Measurements from ENCODE around the gene DNAJC2. TPM values are rescaled to one million over a fixed set of nuclear protein-coding genes. Genes with fewer than 3 reads are reported as not detected.
A peak's percentile ranks its signal among the peaks of the same experiment; 100 is the strongest.

Gene DNAJC2
- total RNA-seq, result 10 to 100 TPM; 50.0 to 56.2 TPM

GRCh38 chr7:103344453-103345149, at the start of gene DNAJC2:
Gene DNAJC2 (minus strand): TSS chr7:103344767. CDS start chr7:103344622, 145 bp downstream.
- H3K9me3 Mint-ChIP-seq (ENCODE audit: low read depth), result no peaks in the 10 kb centered on the region
- intact Hi-C loops (cut with DNase I, micrococcal nuclease), result loop anchor here (1.0 to 10.0 kb wide), 7 partner anchors 19 to 1670 kb away; partner anchors contain the start of genes ARMC10 (in 1 of the 2), FAM185A (in 1 of the 2) and KMT2E (in 1 of the 2)
- peaks cover 60% of the 10 kb centered on the region for H3K4me1 Mint-ChIP-seq
- peak within 1 kb of the TSS; percentile 92 for H3K4me3 Mint-ChIP-seq
- ATAC-seq, result peak; percentile 79
- peak; percentile 91 for DNase-seq
- ChIA-PET POLR2A (no interaction called here), CTCF (interaction anchor here (1.8 kb wide), 1 partner anchor 30 kb away, joined by 6 read pairs; no protein-coding TSS in a partner anchor)
- H3K27ac Mint-ChIP-seq, result peak within 1 kb of the TSS; percentile 99
- no peaks in the 10 kb centered on the region for H3K27me3 Mint-ChIP-seq
- H3K36me3 Mint-ChIP-seq (ENCODE audit: low read depth), result peaks cover 39% of the 10 kb centered on the region

GRCh38 chr7:103391976-103392375, 47.4 kb upstream of the DNAJC2 start:
- Mint-ChIP-seq H3K9me3 (ENCODE audit: low read depth) (no peaks in the 10 kb centered on the region), H3K4me1 (no peaks in the 10 kb centered on the region), H3K36me3 (ENCODE audit: low read depth) (no peaks in the 10 kb centered on the region), H3K4me3 (no peak overlapping the region), H3K27me3 (peaks cover 10% of the 10 kb centered on the region), H3K27ac (no peak overlapping the region)
- ATAC-seq (no peak), DNase-seq (no peak)
- POLR2A ChIA-PET, result no interaction called here
- intact Hi-C loops (cut with DNase I, micrococcal nuclease), result no loop called here
- CTCF ChIA-PET, result interaction anchor here (0.8 kb wide), 1 partner anchor 17 kb away, joined by 3 read pairs; no protein-coding TSS in a partner anchor

- DNase-seq (no peak), ATAC-seq (no peak)
- no peaks in the 10 kb centered on the region for H3K36me3 Mint-ChIP-seq (ENCODE audit: low read depth)
- intact Hi-C loops (cut with DNase I, micrococcal nuclease), result no loop called here
- H3K4me3 Mint-ChIP-seq, result no peak overlapping the region
- ChIA-PET CTCF (interaction anchor here (0.8 kb wide), 1 partner anchor 18 kb away, joined by 3 read pairs; no protein-coding TSS in a partner anchor), POLR2A (no interaction called here)
- no peaks in the 10 kb centered on the region for H3K4me1 Mint-ChIP-seq
- no peaks in the 10 kb centered on the region for H3K9me3 Mint-ChIP-seq (ENCODE audit: low read depth)
- H3K27ac Mint-ChIP-seq, result no peak overlapping the region
- peaks cover 7% of the 10 kb centered on the region for H3K27me3 Mint-ChIP-seq
Measured at GRCh38 chr7:103391150-103391549, 46.6 kb upstream of the DNAJC2 start.

GRCh38 chr7:103389263-103389662, 44.7 kb upstream of the DNAJC2 start:
- ChIA-PET CTCF (no interaction called here), POLR2A (no interaction called here)
- Mint-ChIP-seq H3K36me3 (ENCODE audit: low read depth) (no peaks in the 10 kb centered on the region), H3K27ac (no peak overlapping the region), H3K4me3 (no peak overlapping the region), H3K27me3 (peaks cover 9% of the 10 kb centered on the region), H3K9me3 (ENCODE audit: low read depth) (no peaks in the 10 kb centered on the region), H3K4me1 (no peaks in the 10 kb centered on the region)
- ATAC-seq (no peak), DNase-seq (no peak)
- intact Hi-C loops (cut with DNase I, micrococcal nuclease), result no loop called here

- Mint-ChIP-seq H3K27ac (no peak overlapping the region), H3K9me3 (ENCODE audit: low read depth) (no peaks in the 10 kb centered on the region), H3K4me1 (no peaks in the 10 kb centered on the region), H3K27me3 (peaks cover 9% of the 10 kb centered on the region), H3K36me3 (ENCODE audit: low read depth) (no peaks in the 10 kb centered on the region), H3K4me3 (no peak overlapping the region)
- intact Hi-C loops (cut with DNase I, micrococcal nuclease), result no loop called here
- ATAC-seq (no peak), DNase-seq (no peak)
- ChIA-PET POLR2A (no interaction called here), CTCF (interaction anchor here (0.7 kb wide), 1 partner anchor 10 kb away, joined by 3 read pairs; no protein-coding TSS in a partner anchor)
Measured at GRCh38 chr7:103388469-103389140, 44.0 kb upstream of the DNAJC2 start.

- H3K4me3 Mint-ChIP-seq, result no peak overlapping the region
- no peak for DNase-seq
- H3K27ac Mint-ChIP-seq, result no peak overlapping the region
- ChIA-PET CTCF (interaction anchor here (0.8 kb wide), 1 partner anchor 77 kb away, joined by 6 read pairs; no protein-coding TSS in a partner anchor), POLR2A (no interaction called here)
- H3K9me3 Mint-ChIP-seq (ENCODE audit: low read depth), result no peaks in the 10 kb centered on the region
- no peaks in the 10 kb centered on the region for H3K36me3 Mint-ChIP-seq (ENCODE audit: low read depth)
- H3K27me3 Mint-ChIP-seq, result peaks cover 9% of the 10 kb centered on the region
- no peaks in the 10 kb centered on the region for H3K4me1 Mint-ChIP-seq
- intact Hi-C loops (cut with DNase I, micrococcal nuclease), result no loop called here
- ATAC-seq, result no peak
Measured at GRCh38 chr7:103387242-103387641, 42.7 kb upstream of the DNAJC2 start.

GRCh38 chr7:103382032-103382402, 37.5 kb upstream of the DNAJC2 start:
- H3K36me3 Mint-ChIP-seq (ENCODE audit: low read depth), result no peaks in the 10 kb centered on the region
- intact Hi-C loops (cut with DNase I, micrococcal nuclease), result no loop called here
- POLR2A ChIA-PET, result no interaction called here
- peaks cover 5% of the 10 kb centered on the region for H3K27me3 Mint-ChIP-seq
- no peak overlapping the region for H3K4me3 Mint-ChIP-seq
- DNase-seq, result no peak
- no peak overlapping the region for H3K27ac Mint-ChIP-seq
- peak; percentile 42 for ATAC-seq
- CTCF ChIA-PET, result no interaction called here
- no peaks in the 10 kb centered on the region for H3K9me3 Mint-ChIP-seq (ENCODE audit: low read depth)
- no peaks in the 10 kb centered on the region for H3K4me1 Mint-ChIP-seq

GRCh38 chr7:103381280-103382031, 36.9 kb upstream of the DNAJC2 start:
- peaks cover 5% of the 10 kb centered on the region for H3K27me3 Mint-ChIP-seq
- no peaks in the 10 kb centered on the region for H3K4me1 Mint-ChIP-seq
- CTCF ChIA-PET, result no interaction called here
- no peaks in the 10 kb centered on the region for H3K36me3 Mint-ChIP-seq (ENCODE audit: low read depth)
- H3K27ac Mint-ChIP-seq, result no peak overlapping the region
- intact Hi-C loops (cut with DNase I, micrococcal nuclease), result no loop called here
- DNase-seq (no peak), ATAC-seq (peak; percentile 19)
- no peaks in the 10 kb centered on the region for H3K9me3 Mint-ChIP-seq (ENCODE audit: low read depth)
- POLR2A ChIA-PET, result no interaction called here
- H3K4me3 Mint-ChIP-seq, result no peak overlapping the region

- H3K9me3 Mint-ChIP-seq (ENCODE audit: low read depth), result no peaks in the 10 kb centered on the region
- ChIA-PET POLR2A (no interaction called here), CTCF (no interaction called here)
- ATAC-seq (no peak), DNase-seq (no peak)
- H3K4me3 Mint-ChIP-seq, result no peak overlapping the region
- intact Hi-C loops (cut with DNase I, micrococcal nuclease), result no loop called here
- no peaks in the 10 kb centered on the region for H3K36me3 Mint-ChIP-seq (ENCODE audit: low read depth)
- peaks cover 5% of the 10 kb centered on the region for H3K27me3 Mint-ChIP-seq
- no peak overlapping the region for H3K27ac Mint-ChIP-seq
- H3K4me1 Mint-ChIP-seq, result no peaks in the 10 kb centered on the region
Measured at GRCh38 chr7:103380395-103381191, 36.0 kb upstream of the DNAJC2 start.

GRCh38 chr7:103379270-103379975, 34.9 kb upstream of the DNAJC2 start:
- Mint-ChIP-seq H3K4me3 (no peak overlapping the region), H3K4me1 (no peaks in the 10 kb centered on the region), H3K27ac (no peak overlapping the region), H3K9me3 (ENCODE audit: low read depth) (no peaks in the 10 kb centered on the region), H3K27me3 (peaks cover 3% of the 10 kb centered on the region), H3K36me3 (ENCODE audit: low read depth) (no peaks in the 10 kb centered on the region)
- no peak for DNase-seq
- intact Hi-C loops (cut with DNase I, micrococcal nuclease), result no loop called here
- POLR2A ChIA-PET, result no interaction called here
- CTCF ChIA-PET, result interaction anchor here (0.6 to 1.1 kb wide), 2 partner anchors 17 to 27 kb away, joined by 3 read pairs; no protein-coding TSS in a partner anchor
- ATAC-seq, result no peak
